ELF-1 (cell line): ENCODE measurements around the gene MAMDC4.
"Not testable (repeated sequence)": the region's sequence is repeated elsewhere in the genome, so short reads cannot be mapped to it uniquely, and the experiment has no call there.

Source experiments
- DNase-seq: peaks from one replicate; pipeline ENCODE4 v3.0.0-alpha.2; 2016; ENCODE audit warnings: low read depth, low spot score

MAMDC4 gene

DNA sequence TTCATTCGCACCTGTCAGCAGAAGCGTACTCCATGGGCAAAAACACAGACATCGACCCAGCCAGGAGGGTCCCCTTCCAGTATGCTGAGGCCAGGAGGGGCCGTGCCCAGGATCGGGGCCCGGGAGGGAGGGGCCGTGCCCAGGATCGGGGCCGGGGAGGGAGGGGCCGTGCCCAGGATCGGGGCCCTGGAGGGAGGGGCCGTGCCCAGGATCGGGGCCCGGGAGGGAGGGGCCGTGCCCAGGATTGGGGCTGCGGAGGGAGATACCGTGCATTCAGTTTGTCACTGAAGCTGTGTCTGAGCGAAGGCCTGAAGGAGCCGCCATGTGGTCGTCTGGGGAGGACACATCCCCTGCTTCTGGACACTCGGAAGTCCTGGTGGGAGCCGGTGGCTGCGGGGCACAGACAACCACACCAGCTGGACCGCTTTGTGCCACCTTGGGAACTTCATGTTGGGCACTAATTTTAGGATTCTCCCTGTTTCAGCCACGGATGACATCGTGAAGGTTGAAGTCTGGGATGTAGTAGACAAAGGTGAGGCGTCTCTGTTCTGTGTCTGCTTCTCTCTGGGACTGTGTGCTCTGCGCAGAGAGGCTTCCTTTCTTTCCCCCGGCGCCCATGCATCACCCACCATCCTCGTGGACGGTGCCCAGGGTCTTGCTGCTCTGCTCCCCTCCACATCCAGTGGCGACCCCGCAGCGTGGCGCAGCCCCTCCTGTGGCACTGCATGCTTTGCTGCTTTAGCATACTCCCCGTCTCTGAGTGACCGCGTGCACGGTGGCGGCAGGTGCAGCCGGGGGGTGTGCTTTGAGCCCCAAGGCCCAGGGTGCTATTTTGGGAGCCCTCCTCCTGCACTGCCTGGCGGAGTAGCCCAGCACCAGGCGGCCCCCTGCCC is 26.6 kb upstream of the MAMDC4 start:
- no peak for DNase-seq

DNA sequence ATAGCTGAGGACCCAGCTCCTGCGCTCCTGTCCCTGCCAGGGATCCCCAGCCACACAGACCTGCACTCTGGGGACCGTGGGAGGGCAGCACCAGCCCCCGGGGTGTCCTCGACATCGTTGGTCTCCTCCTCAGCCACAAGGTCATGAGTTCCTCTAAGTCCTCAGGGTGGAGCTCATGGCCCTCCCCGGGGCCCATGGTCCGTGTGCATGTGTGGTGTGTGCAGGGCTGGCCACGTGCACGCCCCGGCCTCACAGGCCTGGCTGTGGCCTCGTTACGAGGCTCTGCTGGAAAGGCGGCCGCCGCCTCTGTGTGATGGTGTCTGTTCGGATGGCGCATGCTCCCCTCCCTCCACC is 26.0 kb upstream of the MAMDC4 start:
- no peak for DNase-seq

DNA sequence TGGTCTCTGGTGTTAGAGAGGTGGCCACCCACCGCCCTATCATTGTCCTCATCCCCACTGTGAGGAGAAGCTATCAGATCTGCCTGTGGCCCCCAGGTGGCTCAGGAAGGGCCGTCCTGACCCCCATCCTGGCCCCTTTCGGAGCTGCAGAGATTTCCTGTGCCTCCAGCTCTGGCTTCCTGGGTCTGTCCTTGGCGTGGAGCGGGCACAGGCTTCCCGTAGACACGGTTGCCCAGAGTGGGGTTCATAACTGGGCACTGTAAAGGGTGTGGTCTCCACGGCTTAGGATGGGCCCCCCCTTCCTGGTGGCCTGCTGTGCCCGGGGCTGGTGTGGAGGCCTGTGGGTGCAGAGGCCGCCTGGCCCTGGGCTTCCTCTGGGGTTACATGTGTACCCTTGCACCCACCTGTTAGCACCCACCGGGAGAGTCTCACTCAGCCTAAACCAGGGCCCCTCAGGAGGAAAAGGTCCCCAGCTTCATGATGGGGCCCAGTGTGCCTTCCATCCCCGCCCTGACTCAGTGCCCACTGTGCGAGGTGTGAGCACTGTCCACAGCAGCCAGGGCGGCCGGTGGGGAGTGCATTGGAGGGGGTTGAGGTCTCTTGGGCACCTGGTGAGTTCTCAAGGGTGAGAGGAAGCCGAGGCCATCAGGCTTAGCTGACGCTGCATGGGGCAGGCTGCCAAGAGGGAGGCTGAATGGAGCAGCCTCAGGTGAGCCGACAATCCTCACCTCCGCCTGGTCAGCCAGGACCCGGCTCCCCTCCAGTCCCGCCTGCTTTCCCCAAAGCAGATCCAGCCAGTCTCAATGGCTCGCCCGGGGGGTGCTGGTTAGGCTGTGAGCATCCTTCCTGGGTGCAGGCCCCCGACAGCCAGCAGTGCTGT is 25.2 kb upstream of the MAMDC4 start:
- no peak for DNase-seq

DNA sequence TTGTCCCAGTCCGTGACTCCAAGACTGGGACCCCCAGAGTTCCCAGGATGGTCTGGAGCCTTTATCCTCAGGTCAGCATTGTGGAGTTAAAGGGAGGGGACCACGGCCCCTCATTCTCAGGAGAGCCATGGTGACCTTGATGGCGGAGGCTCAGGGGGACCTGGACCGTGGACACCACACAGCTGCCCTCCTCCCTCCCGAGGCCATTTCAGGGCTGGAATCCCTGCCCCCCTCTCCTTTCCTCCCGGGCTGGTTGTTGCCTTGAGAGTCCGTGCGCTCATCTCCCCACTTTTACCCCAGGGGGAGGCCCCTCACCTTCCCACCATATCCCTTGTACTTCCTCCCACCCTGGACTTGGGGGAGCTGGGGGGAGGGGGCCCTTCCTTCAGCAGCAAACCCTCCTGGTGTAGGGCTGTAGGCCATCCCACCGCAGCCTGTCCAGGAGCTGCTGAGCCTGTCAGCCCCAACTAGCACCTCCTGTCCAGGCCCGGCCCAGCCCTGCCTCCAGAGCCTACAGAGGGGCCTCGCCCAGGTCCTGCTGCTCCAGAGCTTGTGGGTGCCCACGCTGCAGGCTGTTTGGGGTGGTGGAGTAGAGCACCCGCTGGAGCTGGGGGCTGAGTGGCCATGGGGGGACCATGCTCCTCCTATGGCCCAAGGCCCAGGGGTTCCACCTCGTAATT is 24.2 kb upstream of the MAMDC4 start:
- no peak for DNase-seq

DNA sequence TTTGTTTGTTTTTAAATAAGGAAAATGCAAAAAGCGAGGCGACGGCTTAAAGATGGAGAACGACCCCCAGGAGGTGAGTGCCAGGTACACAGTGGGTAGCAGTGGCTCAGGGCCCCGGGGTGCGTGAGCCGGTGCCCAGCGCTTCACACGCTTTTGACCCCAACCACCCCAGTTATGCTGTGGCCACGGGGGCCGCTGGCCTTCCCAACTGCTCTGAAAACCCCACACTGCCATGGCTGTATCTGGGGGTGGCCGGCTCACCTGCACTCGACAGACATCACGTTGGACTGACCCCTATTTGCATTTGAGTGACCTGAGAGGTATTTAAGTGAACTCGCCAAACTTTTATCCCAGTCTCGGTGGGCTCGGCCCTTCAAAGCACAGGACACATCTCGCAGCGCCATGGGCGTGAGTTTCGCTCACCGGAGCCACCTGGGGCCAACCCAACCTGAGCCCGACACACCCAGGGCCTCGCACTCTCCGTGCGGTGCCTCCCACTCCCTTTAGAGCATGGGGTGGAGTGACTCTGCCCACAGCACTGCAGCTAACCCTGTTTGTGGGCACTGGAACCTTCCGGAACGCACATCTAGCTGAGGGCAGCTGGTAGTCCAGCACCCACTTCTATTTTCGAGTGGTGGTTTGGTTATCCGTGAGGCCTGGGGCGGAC is 23.5 kb upstream of the MAMDC4 start:
- no peak for DNase-seq

DNA sequence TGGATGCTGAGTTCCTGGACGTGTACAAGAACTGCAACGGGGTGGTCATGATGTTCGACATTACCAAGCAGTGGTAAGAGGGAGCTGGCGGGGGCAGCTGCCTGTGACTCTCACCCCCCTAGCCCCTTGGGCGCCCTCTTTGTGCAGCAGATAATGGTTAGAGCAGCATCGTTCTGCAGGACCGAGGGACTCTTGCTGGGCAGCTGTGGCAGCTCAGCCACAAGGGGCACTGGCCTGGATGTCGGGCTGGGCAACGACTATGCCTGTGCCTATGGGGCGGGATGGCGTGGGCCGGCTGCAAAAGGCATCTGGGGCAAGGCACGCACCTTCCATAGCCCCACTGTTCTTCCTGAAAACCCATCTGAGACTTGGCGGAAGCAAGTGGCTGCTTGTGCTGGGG is 22.7 kb upstream of the MAMDC4 start:
- no peak for DNase-seq

DNA sequence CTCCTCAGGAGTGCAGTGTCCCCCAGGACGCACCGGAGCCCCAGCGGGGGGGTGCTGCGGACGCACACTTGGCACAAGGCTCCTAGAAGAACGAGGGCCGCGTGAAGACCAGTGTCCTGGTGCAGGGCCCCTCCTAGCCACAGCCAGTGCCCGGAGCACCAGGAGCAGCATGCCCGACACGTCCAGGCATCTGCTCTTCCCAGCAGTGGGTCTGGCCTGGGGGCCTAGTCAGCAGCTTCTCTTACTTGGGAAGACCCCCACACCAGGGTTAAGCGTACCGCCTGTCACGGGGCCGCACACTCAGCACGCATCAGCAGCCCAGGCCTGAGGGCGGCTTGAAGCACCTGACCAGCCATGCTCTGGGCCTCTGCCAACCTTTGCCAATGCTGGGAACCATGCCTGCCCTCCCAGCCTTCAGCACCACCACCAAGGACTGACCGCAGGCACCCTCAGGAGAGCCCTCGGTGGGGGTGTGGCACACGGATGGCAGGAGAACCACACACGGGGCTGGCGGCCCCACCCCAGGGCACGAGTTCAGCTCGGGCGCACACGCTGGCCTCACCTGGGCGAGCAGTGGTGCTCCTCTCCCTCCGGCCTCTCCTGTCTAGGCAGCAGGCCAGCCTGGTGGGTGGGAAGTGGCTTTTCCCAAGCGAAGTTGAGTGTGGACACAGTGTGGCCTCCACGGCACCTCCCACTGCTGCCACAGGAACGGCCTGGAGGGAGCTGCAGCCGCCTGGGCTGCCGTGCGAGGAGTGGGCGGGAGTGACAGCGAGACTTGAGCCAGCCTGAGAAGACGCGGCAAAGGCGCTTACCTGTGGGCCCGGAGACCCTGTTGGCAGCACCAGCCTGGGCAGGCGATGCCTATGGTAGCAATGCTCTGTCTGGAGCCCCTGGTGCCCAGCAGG is 21.9 kb upstream of the MAMDC4 start:
- no peak for DNase-seq

DNA sequence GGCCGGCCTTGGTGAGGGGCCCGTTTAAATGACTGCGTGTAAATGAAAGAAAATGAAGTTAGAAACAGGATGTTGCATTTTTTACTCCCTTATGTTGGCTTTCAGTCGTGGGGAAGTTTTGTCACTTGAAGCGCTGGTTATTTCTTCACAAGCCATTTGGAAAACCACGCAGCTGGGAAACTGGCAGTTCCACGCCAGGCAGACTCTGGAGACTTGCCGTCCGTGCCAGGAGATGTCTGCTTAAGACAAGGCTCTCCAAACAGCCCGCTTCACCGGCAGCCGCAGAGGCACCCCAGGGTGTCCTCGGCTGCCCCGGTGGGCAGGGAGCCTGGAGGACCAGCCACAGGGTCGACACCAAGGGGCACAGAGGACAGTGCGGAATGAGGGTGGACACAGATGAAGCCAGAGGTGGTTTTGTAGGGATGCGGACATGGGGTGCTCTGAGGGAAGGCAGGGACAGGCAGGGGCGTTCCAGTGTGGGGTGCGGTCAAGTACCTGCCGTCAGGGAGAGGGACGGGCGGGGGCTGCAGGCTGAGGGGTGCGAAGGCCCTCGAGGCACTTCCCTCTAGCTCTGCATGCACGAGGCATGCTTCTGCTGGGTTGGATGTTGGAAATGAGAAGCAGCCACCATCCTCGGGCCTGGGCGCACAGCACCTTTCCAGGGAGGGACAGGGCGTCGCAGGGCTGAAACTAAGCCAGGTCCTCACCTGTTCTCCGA is 21.0 kb upstream of the MAMDC4 start:
- DNase-seq, result no peak

DNA sequence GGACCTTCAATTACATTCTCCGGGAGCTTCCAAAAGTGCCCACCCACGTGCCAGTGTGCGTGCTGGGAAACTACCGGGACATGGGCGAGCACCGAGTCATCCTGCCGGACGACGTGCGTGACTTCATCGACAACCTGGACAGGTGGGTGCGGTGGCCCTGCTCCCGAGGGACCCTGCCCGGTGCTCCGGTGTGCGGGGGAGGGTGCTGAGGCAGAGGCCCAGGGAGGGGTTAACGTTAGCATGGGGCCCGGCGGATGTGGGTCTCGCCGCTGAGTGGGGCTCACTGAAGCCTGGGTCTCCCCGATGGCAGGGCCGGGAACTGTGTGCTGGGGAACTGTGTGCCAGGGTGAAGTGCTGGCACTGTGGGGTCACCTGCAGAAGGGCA is 20.4 kb upstream of the MAMDC4 start:
- no peak for DNase-seq

DNA sequence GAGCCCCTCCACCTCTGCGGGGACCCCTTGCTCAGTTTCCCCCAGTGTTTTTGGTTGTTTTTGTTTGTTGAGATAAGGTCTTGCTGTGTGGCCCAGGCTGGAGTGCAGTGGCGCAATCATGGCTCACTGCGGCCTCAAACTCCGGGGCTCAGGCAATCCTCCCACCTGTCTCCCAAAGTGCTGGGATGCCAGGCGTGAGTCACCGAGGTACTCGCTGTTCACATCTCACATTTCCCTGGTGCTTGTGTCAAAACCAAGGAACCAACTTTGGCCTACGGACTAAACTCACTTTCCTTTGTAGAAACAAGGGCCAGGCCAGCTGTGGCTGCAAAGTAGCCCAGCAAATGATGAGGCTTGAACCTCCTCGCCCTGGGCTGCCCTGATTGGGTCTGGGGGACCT is 19.6 kb upstream of the MAMDC4 start:
- DNase-seq, result no peak

DNA sequence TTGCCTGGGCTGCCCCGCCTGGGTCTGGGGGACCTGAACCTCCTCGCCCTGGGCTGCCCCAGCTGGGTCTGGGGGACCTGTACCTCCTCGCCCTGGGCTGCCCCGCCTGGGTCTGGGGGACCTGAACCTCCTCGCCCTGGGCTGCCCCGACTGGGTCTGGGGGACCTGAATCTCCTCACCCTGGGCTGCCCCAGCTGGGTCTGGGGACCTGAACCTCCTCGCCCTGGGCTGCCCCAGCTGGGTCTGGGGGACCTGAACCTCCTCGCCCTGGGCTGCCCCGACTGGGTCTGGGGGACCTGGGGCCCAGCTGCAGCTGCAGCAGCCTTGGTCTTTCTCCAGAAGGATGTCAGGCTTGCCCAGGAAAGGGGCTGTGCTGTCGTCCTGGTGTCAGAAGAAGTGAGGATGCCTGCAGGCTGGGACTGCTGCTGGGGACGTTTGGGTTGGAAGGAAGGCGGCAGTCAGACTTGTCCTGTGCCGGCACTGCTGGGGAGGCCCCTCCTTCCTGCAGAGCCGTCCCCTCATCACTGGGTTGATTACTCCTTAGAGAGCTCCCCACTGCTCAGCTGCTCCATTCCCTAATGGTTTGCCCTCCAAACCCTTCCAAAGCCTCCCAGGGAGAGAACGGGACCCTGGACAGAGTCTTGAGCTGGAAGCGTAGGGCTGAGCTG is 18.6 kb upstream of the MAMDC4 start:
- not testable (repeated sequence) for DNase-seq

DNA sequence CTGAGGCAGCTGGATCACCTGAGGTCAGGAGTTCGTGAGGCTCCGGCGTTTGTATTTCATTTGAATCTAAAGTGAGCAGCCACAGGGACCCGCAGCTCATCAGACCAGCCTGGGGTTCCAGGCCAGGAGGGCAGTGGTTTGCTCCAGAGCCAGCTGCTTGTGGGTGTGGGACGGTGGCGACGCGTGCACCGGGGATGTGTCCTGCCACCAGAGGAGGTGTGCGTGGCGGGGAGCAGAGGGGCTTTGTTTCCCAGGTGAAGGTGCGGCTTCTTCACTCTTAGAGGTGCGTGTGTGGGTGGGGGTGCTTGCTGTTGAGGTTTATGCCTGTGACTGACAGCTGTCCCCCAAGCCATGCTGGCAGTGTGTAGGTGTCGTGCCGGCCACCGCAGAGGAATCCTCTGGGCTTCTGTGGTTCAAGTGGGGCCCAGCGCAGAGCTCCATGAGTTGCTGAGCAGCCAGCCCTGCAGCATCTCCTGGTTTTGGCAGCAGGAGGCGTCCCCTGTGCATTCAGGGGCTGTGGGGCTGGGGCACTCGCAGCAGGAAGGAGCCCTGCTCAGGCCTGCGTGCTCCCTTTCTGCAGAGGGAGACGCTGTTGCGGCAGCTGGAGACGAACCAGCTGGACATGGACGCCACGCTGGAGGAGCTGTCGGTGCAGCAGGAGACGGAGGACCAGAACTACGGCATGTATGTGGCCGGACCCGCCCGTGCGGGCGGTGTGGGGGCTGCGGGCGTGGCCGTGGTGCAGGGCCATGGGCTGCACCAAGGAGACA is 16.8 kb upstream of the MAMDC4 start:
- no peak for DNase-seq

DNA sequence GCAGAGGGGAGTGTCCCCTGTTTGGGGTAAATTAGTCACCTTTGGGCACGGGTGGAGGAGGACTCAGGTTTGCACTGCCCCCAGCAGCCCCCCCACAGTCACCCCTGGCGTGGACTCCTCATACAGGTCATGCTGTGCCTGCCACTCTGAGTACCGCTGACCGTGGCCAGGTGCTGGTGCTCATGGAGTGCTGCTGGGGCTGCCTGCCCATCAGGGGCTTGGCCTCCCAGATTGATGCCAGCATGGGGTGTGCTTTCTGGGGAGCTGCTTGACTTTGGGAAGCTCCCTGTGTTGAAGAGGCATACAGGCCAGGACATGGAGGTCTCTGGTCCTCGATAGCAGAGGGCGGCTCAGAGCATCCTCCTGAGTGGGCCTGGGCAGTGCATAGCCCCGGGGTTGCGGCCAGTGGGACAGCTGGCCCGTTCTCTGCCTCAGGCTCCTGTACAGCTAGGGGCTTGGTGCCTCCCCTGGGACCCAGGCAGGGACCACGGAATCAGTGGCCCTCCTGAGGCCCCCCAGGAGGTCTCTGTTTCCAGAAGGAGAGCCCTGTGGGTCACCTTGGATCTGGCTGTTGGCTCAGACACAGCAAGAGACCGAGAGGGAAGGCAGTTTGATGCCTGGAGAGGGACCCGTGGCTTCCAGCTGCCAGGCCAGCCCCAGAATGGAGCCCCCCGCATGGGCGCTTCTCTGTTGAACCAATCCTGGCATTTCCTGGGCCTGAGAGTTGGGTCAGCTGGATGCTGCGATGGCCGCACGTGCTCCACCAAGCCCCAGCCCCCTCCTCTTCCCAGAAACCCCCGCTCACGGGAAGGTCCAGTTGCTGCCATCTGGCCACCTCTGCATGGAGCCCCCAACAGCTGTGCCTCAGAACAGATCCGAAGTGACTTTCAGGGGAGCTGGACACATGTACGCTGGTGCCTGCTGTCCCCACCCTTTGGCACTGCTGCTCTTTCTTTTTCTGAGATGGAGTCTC is 15.9 kb upstream of the MAMDC4 start:
- DNase-seq, result no peak

DNA sequence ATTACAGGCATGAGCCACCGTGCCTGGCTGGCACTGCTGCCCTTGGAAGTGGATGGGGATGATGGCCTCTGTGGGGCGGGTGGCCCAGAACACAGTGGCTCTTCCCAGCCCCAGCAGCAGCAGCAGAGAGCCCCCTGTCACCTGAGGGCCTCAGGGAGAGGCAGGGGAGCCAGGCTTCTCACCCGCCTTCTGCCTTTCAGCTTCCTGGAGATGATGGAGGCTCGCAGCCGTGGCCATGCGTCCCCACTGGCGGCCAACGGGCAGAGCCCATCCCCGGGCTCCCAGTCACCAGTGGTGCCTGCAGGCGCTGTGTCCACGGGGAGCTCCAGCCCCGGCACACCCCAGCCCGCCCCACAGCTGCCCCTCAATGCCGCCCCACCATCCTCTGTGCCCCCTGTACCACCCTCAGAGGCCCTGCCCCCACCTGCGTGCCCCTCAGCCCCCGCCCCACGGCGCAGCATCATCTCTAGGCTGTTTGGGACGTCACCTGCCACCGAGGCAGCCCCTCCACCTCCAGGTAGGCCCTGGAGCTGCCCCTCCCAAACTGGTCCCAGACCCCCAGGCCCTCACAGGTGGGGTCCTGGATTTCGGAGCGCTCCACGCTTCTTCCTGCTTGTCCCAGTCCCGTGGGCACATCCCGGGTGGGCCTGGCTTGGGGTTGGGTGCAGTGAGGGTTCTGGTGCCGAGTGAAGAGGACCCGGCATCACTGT is 14.8 kb upstream of the MAMDC4 start:
- DNase-seq, result no peak

DNA sequence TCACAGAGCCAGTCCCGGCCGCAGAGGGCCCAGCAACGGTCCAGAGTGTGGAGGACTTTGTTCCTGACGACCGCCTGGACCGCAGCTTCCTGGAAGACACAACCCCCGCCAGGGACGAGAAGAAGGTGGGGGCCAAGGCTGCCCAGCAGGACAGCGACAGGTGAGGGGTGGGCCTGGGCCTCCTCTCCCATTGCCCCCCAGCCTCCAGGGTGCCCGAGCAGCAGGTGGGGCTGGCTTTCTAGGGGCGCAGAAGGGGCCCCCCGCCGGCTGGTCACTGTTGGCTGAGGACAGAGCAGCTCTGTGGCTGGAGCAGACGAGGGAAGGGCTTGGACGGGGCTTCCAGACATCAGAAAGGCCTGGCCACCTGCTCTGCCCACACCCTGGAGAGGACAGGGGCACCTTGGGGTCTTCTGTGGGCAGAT is 14.3 kb upstream of the MAMDC4 start:
- DNase-seq, result not testable (repeated sequence)

DNA sequence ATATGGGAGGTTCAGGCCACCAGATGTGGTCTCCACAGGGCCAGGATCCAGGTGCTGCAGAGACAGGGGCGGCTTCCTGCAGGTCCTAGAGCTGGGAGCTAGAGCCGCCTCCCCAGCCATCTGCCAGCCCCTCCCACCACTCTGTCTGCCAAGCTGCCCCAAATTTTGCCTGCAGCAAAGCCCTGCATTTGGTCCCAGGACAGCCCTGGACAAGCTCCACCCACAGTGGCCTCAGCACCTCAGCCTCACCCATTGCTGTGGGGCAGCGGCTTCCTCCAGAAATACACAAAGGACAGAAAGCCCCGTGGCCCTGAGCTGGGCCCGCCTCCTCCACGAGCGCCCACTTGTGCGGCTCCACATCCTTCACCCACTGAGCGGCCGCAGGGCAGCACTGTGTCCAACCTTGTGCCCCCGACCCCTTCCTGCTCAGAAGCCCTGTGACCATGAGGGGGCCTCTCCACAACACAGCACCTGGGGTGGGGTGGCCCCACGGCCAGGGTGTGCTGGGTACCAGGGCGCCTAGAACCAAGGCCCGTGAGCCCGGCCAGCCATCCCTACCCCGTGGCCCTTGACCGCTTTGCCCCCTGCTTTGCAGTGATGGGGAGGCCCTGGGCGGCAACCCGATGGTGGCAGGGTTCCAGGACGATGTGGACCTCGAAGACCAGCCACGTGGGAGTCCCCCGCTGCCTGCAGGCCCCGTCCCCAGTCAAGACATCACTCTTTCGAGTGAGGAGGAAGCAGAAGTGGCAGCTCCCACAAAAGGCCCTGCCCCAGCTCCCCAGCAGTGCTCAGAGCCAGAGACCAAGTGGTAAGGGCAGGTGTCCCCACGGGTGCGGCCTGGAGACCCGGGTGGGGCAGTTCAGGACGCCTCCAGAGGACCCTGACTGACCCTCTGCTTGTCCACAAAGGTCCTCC is 13.6 kb upstream of the MAMDC4 start:
- DNase-seq, result no peak
